GM18519 (cell line): ENCODE data around the gene PLTP.
"Not testable (repeated sequence)": the region's sequence is repeated elsewhere in the genome, so short reads cannot be mapped to it uniquely, and the experiment has no call there.

Source experiments
- ATAC-seq: cut with Tn5 transposase; IDR thresholded peaks from one replicate; pipeline ENCODE4 v1.9.1; 2021; ENCODE audit warnings: mild to moderate bottlenecking, moderate library complexity; ENCODE audit not compliant: unreplicated experiment, low FRiP score

PLTP gene

GRCh38 chr20:45911486-45912343 is at the start of gene PLTP:
Gene PLTP, minus strand, starts transcription at chr20:45912155. Its CDS starts 703 bp downstream, at chr20:45911452.
- ATAC-seq, result no peak

GRCh38 chr20:45959956-45960630 is 48.1 kb upstream of the PLTP start:
- no peak for ATAC-seq

- ATAC-seq, result no peak
Measured at GRCh38 chr20:45959126-45959525, 47.2 kb upstream of the PLTP start.

GRCh38 chr20:45958593-45958992 is 46.6 kb upstream of the PLTP start:
- ATAC-seq, result no peak

GRCh38 chr20:45957021-45957941 is 45.3 kb upstream of the PLTP start:
- ATAC-seq, result no peak

GRCh38 chr20:45956326-45956725 is 44.4 kb upstream of the PLTP start:
- ATAC-seq, result not testable (repeated sequence)

- no peak for ATAC-seq
Measured at GRCh38 chr20:45953672-45954071, 41.7 kb upstream of the PLTP start.

- ATAC-seq, result no peak
Measured at GRCh38 chr20:45952861-45953260, 40.9 kb upstream of the PLTP start.

GRCh38 chr20:45951925-45952834 is 40.2 kb upstream of the PLTP start:
- ATAC-seq, result no peak

- no peak for ATAC-seq
Measured at GRCh38 chr20:45950330-45950646, 38.3 kb upstream of the PLTP start.

GRCh38 chr20:45949542-45950329 is 37.8 kb upstream of the PLTP start:
- ATAC-seq, result no peak

GRCh38 chr20:45948742-45949541 is 37.0 kb upstream of the PLTP start:
- no peak for ATAC-seq

GRCh38 chr20:45948261-45948733 is 36.3 kb upstream of the PLTP start:
- no peak for ATAC-seq

GRCh38 chr20:45947110-45947866 is 35.3 kb upstream of the PLTP start:
- no peak for ATAC-seq

- ATAC-seq, result no peak
Measured at GRCh38 chr20:45946149-45946970, 34.4 kb upstream of the PLTP start.

GRCh38 chr20:45945678-45946148 is 33.8 kb upstream of the PLTP start:
- ATAC-seq, result no peak
